COLO668 (cell line): ENCODE data around the gene DOK7.
"Not testable (repeated sequence)": the region's sequence is repeated elsewhere in the genome, so short reads cannot be mapped to it uniquely, and the experiment has no call there.

Experiments
- DNase-seq: peaks from one replicate; lab custom pipeline; 2025; ENCODE audit not compliant: unreplicated experiment; lab: John Stamatoyannopoulos, UW

DOK7 gene

DNA sequence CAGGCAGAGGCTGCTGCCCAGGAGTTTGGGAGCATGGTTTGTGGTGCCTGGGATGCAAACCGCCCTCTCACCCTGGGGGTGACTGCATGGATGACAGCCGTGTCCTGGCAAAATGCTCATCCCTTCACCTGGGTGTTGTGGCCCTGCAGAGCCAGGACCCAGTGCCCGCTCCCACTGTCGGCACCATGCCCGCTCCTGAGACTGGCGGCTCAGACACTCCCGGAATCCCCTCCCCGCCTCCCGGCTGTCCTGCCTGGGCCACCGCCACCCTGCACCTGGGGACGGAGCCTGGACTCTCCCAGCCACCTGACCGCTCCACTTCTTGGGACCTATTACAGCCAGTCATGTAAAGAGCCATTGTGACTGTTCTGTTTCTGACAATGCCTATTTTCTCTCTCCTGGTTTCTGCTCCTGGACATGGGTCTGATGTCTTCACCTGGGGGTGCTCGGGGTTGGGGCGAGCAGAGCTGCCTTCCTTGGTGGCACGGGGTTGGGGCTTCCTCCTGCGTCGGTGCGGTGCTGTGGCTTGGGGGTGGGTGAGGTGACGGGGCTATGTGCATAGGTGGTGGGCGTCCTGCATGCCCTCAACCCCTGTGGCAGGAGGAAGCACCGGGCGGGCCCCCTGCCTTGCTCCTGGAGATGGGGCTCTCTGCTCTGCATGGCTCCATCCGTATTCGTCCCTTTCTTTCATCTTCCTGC, 38.2 kb downstream of the DOK7 start:
- no peak for DNase-seq

DNA sequence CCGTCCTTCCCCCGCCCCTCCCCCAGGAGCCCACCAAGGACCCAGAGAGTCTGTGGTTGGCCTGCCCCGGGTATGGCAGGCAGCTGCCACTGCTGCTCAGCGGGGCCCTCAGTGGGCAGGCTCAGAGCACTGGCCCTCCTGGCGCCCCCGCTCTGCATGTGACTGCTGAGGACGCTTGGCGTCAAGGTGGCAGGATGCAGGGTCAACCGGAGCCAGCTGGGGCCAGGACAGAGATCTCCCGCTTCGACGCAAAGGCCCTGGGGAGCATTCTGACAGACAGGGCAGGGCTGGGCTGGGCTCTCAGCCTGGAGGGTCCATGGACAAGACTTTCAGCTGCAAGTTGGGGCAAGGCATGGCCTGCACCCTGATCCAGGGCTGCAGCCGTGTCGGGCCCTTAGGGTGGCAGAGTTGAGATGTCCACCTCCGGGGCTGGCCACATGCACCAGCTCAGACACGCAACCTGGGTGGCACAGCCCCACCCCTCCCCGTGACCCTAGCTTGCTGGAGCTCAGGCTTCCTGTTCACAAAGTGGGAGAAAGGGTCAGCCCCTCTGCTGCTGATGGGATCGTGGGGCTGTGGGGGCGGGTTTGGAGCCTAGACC, 38.8 kb downstream of the DOK7 start:
- no peak for DNase-seq

DNA sequence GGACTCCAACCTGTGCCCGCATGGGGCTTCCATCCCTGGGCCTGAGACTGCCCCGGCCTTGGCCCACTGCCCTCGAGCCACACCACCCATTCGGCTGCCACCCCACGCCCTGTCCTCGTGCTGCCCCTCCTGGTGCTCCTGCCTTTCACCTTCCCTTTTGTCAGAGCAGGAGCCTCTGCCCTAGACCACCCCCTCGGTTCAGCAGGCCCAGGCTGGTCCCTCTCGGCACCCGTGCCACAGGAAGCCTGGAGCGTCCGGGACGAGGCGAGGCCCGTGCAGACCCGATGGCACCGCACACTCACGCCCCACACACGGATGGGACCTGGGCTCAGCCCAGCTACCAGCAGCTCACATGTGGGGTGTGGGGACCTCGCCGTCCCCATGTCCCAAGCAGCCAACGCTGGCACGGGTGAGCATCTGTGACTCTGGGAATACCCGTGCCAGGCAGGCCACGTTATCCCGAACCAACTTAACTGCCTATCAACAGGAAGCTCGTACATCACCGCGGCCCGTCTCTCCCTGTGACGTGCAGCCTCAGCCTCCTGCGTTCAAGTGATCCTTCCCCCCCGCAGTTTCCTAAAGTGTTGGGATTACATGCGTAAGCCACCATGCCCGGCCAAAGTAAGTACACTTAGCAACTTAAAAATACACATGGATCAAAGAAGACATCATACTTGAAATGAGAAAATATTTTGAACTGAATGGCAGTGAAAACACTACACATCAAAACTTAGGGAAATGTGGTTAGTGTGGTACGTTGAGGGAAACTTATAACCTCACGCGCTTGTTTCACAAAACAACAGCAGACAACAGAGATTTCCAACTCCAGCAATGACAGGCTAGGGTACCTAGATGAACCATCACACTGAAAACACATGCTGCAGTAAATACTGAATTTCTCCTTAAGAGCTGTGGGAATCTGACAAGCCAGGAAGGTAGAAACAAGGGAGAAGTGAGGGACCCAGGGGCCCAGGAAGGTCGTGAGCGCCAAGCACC, 40.1 kb downstream of the DOK7 start:
- no peak for DNase-seq

DNA sequence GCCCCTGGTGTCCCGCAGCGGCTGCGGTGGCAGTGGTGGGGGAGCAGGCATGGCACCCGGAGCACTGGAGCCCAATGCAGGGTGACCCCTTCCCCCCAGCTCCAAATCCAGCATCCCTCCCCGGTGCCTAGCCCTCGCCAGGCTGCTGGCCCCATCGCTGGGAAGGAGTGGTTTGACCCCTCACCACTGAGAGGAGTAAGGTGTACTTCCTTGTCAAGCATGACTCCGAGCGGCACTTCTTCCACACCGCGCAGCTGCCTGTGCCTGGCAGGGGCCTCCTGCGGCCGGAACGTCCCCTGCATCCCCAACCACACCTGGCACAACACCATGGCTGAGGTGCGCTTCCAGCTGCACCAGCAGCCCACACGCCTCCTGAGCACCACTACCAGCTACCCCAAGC, 42.1 kb downstream of the DOK7 start:
- DNase-seq, result no peak

DNA sequence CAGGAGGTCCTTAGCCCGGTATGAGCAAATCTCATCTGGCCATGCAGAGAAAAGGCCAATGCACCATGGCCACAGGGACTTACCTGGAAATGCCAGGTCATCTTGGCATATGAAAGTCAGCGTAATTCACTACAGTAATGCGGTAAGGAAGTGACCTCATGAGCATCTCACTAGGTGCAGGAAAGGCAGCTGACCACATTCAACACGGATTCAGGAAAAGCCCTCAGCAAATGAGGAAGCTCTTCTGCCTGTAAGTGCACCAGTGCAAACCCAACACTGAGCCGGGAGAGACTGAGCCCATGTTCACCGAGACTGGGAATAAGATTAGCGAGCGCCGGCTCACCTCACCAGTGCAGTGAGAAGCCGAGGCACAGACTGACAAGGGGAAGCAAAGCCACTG, 45.4 kb downstream of the DOK7 start:
- DNase-seq, result no peak

DNA sequence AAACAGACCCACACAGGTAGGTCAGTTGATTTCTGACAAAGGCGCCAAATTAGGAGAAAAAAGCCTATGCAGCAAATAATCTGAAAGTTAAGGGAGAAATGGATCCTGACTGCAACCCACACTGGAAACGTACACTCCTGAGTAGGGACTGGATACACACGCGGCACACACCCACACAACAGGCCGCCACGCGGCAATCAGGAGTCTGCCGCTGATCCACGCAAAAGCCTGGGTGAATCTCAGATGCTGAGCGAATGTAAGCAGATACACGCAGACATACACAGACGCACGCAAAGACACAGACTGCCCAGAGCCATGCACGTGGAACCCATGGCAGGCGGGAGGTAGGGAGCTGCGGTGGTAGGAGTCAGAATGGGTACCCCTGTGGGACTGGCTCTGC, 47.4 kb downstream of the DOK7 start:
- no peak for DNase-seq

DNA sequence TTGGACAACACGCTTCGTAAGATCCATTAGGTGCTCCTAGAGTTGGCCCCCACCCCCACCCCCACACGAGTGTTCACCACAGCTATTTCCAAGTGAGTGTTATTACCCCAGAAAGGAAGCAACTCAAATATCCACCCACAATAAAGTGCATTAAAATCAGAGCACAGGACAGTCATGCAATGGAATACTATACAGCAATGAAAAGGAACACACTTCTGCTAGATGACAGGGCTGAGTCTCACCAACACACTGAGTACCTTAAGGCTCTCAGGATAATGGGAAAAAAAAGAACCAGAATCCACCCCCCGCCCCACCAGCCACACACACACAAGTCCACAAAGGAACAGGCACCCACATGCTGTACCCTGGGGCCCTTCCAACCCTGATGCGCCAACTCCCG, 48.1 kb downstream of the DOK7 start:
- no peak for DNase-seq

DNA sequence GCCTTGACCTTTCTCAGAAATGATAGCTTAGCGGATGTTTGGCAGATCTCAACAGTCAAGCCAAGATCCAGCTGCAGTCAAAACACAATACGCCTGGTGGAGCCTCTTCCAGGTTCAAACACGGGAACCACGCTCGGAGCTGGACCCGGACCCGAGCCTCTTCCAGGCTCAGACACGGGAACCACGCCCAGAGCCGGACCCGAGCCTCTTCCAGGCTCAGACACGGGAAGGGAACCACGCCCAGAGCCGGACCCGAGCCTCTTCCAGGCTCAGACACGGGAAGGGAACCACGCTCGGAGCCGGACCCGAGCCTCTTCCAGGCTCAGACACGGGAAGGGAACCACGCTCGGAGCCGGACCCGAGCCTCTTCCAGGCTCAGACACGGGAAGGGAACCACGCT, 48.5 kb downstream of the DOK7 start:
- DNase-seq, result not testable (repeated sequence)

DNA sequence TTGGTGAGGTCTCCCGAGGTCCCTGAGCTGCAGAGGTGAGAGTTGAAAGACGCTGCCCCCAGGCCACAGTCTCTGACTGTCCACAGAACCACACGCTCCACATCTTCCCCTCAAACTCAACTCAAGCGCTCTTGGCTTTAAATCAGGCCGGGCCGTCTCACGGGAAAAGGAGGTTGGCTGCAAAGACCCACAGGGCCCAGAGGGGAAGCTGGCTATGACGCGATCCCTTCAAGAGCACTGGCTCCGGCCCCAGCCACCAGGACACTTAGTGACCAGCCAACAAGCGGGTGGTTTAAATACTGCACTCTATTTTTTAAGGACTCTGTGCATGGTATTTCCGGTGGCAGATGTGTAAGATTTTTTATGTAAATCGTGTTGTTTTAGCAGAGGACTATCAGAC, 49.2 kb downstream of the DOK7 start:
- no peak for DNase-seq

DNA sequence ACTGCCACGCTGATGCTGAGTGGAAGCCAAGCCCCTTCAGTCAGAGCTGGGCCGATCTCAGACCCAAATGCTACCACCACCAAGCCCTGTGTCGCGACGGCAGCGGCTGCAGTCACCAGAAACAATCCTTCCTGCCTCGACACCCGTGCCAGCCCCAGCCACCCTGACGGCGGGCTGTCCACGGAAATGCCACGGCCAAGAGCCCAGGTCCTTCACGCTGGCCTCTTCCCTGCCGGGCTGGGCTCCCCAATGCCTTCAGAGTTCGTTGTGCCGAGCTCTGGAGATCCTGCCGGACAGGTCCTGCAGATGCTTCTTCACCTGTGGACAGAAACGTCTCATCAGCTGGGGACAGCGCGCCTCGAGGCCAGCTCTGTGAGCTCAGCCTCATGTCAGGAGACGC, 49.6 kb downstream of the DOK7 start:
- no peak for DNase-seq

DNA sequence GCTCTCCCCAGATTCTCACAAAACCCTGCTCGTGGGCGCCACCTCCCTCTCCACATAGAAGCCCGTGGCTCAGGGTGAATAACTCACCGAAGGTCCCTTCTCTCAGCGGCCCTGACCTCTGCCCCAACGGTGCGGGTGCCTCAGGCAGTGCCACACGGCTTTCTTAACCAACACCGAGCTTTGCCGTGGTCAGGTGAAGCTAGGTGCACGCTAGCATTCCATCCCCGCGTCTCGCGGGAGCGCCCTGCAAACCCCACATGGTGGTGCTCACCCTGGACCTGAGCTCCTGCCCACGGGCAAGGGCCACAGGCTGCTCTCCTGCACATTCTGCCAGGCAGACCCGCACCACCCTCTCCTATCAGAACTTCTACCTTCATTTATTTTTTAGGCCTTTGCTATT, 50.7 kb downstream of the DOK7 start:
- DNase-seq, result no peak

DNA sequence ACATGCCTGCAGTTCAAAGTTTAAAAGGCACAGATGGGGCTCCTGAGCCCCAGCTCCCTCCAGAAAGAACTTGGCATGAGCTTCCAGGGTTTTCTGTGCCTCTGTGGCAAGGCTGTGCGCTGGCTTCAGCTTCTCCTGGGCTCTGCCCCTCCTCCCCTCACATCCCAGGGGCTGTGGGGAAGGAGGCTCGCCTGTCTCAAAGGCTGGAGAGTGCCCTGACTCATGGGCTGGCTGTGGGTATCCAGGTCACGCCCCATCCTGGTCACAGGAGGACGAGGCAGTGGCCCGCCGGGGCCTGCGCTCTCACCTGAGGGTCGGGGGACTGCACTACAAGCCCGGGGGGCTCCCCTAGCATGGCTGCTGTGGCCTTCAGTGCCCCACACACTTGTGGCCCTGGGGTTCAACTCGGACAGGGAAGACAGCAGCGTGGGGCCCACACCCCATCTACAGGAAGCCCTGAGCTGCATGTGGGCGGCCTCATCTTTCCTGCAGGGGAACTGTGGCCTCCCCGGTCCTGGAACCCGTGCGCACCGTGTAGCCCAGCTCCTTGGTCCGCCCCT, 51.2 kb downstream of the DOK7 start:
- DNase-seq, result no peak

DNA sequence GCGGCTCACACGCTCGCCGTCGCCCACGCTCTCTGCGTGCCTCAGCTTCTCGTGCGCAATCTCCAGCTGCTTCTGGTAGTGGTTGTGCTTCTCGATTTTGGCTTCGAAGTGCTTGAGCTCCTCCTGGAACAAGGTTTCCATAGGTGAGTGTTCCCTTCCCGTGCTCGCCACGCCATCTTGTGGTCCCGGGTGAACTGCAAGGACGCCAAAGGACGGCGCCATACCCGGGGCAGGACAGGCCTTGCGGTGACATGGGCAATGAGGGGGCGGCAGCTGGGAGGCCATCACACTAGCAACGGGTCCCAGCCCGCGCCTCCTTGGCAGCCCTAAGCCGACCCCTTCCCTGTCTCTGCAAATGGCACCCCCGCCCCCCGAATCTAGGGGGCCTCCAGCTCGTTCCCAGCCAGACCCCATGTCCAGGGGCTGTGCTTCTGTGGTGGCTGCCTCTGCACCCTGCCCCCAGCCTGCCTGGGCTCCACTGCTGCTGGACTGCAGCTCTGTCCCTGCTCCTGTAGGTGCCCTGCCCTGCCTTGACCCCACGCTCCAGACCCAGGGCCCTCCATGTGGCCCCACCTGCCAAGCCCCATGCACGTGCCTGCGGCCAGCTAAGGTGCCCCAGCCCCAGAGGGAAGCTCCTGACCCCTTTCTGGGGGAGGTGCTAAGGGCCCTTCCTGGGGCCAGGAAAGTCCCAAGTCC, 51.8 kb downstream of the DOK7 start:
- peak; percentile 15 for DNase-seq

DNA sequence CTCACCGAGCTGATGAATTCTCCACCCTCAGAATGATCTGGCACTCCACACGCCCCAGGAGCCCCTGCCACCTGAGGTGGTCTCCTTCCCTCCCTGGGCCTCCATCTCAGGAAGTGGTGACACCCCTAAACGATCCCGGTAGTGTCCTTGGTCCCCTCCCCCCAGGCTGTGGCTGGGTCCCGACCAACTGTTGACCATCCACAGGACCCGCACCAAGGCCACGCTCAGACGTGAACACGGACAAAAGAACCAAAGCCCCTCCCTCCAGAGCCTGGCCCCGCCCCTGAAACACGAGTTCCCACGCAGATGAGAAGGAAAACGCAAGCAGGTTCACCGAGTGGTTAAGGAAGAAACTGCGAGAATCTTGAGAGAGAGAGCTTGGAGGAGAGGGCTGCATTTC, 52.5 kb downstream of the DOK7 start:
- no peak for DNase-seq

DNA sequence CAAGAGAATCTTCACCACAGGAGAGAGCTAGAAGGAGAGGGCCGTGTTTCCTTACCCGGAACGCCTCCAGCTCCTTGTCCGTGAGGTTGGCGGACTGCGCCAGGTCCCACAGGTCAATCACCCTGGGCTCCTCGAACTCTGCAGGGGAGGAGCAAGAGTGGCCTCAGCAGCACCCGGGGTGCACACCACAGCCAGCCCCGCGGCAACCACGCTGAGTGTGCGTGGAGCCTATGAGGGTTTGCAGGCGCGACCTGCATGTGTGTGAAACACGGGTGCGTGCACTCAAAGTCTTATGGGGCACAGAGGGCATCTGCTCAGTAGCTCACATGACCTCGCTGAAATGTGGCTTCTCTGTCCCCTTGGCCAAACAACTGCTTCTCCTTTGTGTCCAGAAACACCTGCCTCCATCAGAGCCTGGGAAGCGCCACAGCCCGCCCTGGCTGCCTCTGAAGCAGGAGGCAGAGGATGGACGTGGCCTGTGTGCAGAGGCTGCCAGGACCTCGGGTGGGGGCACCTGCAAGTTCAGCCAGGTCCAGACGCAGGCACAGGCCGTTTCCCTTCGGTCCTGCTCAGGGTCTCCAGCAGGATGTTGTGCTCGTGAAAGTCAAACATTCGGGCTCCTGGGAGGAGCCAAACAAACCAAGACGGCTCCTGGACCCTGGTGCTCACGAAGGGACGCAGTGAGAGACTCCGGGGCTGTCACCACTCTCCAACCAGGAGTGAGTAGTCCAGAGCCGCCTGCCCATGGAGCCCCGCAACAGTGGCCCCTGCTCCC, 53.1 kb downstream of the DOK7 start:
- DNase-seq, result no peak

DNA sequence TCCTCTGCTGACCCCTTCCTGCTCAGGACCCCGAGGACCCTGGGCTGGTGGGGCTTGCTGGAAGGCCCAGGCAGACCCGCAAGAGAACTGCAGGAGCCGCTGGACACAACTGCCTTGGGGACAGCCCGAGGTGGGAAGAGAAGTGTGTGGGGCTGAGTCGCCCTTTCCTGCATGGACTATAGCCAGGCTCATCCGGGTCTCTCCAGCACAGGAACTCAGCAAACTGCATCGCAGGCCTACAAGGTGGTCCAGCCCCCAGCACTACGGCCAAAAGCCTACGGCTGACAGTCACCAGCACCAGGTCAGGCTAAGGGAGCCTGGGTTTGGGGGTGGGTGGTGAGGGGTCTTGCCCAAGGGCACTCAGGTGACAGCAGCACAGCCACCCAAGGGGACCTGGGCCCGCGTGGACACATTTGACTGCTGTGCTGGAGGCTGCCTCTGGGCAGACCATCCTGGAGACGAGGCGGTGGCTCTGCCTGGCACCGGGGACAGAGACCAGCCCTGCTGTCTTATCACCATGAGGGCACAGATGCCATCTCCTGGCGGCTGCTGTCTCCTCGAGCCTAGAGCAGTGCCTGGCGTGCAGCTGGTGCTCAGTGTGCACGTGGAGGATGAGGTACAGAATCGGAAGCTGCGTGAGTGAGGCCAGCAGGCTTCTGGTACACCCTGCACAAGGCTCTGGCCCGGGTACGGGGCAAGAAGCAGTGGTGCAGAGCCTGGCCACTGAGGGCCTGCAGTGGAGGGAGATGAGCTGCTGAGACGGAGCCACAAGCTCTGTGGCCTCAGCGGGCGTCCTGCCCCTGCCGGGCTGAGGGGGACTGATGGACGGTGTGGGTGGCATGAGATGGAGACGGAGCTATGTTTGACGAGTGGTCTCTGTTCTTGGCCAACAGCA, 54.0 kb downstream of the DOK7 start:
- DNase-seq, result no peak

DNA sequence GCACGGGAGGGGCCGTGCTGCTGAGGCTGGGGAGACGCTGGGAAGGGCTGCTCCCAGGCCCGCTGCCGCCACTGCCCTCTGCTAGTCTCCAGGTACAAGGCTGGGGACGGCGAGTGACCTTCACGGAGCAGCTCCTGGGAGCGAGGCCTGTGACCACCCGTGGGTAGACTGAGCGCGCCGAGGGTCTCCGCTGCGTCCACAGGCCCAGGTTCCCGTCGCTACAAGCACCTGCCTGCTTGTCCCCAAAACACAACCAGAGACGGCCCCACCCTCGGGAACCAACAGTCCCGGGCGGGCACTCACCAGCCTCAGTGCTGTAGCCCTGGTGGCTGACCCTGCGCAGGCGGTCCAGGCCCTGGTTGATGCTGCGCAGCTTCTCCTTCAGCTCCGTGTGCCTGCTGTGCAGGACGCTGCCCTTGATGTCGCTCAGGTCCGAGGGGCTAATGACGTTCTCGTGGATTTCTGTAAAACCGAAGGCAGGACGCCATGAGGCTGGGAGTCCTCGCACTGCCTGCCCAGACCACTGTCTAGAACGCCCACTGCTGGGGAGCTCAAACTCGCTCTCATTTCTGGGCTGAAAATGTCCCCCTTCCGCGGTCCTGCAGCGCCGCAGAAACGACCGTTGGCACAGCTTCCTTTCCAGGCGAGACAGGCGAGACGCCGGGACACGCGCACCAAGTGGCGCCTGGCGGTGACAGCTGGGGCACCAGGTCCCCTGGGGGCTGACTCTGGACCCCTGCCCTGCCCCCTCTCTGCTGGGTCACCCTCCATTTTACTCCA, 54.8 kb downstream of the DOK7 start:
- no peak for DNase-seq

DNA sequence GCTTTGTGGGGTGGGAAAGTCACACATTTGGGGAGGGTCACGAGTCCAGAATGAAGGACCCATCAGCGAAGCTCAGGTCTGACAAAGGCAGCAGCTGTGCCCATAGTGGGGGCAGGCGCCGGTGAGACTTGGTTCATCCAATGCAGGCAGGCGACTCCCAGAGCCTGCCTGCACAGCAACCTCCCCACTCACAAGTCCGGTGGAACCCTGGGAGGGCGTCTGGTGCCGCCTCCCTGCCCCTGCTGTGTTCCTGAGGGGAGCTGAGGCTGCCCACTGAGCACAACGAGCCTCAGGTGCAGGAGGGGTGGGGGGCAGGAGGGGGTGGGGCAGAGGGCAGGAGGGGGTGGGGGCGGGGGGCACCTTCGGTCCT, 55.4 kb downstream of the DOK7 start:
- DNase-seq, result no peak

DNA sequence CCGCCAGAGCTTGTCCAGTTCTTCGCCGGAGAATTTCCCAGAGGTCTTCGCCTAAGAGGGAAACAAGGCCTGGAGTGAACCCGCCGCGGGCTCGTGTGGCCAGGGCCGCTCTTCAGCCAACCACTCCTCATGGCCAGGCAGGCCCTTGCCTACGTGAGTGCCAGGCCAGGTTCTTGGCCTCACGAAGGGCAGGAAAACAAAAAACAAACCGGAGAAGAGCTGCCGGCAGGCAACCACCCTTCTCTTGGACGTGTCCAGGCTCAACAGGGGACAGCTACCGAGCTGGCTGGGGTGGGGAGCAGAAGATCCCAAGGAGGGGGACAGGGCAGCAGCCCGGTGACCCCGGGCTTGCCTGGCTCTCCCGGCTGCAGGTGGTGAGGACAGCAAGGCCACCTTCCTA, 55.8 kb downstream of the DOK7 start:
- no peak for DNase-seq
